Right atrium auricular region (tissue), 2 donors: ENCODE data around the gene TBXAS1. TPM values are rescaled to one million over a fixed set of nuclear protein-coding genes. Genes with fewer than 3 reads are reported as not detected.

Experiments
- DNase-seq: peaks from one replicate; pipeline ENCODE4 v3.0.0-alpha.2; 2019; ENCODE audit warnings: low spot score
- H3K27ac ChIP-seq, 2 donors: fragments of 200-600 bp; sonication (generic); 1 replicate in 1 of 2; 2 replicates in 1 of 2; pipeline ENCODE4 v1.5.1; 2016 to 2019
- H3K27me3 ChIP-seq, 2 donors: fragments of 200-600 bp; sonication (generic); one replicate each; pipeline versions ENCODE4 v1.5.1 to v1.6.0; 2017 to 2019
- H3K36me3 ChIP-seq: fragments of 200-600 bp; sonication (generic); one replicate; pipeline ENCODE4 v1.5.1; 2016
- H3K4me1 ChIP-seq, 2 donors: fragments of 200-600 bp; sonication (generic); one replicate each; pipeline versions ENCODE4 v1.5.1 to v1.6.0; 2017 to 2019
- H3K4me3 ChIP-seq, 2 donors: fragments of 200-600 bp; sonication (generic); 1 replicate in 1 of 2; 2 replicates in 1 of 2; pipeline ENCODE4 v1.5.1; 2017 to 2019; ENCODE audit warnings: mild to moderate bottlenecking in 1 of 2, moderate library complexity in 1 of 2
- H3K9me3 ChIP-seq, 2 donors: fragments of 200-600 bp; sonication (generic); one replicate each; pipeline ENCODE4 v1.5.1; 2019
- CTCF ChIP-seq, 2 donors: fragments of 200-600 bp; sonication (generic); IDR thresholded peaks; one replicate each; pipeline ENCODE4 v1.5.1; 2019; ENCODE audit warnings: antibody characterized with exemption in 2 of 2
- total RNA-seq, 2 donors: library from RNA; depleted of rRNA; stranded (reverse); fragments of >200 nt; gene quantifications; one replicate each; pipeline ENCODE4 v1.1.0, GENCODE V29; 2016

TBXAS1 gene
- total RNA-seq, 2 donors from 2014 or later = 4.6 to 15.3 TPM

GRCh38 chr7:140062528-140063299, 233.7 kb downstream of the TBXAS1 start, which contains the start of gene PARP12:
TSS of gene PARP12 (minus strand) at chr7:140062951. CDS start at chr7:140062847, 104 bp downstream.
- Histone ChIP-seq H3K36me3 (no peaks in the 10 kb centered on the region), H3K27me3 (no peaks in the 10 kb centered on the region), H3K9me3 (peaks cover 0 to 21% of the 10 kb centered on the region in 2 donors), H3K27ac (peak within 1 kb of the TSS; percentile 87 to 89), H3K4me1 (peaks cover 0 to 35% of the 10 kb centered on the region in 2 donors), H3K4me3 (peak within 1 kb of the TSS; percentile 70 to 72)
- DNase-seq = peak; percentile 77
- peak in 1 of 2 donors; percentile 9 for TF ChIP-seq CTCF (IDR thresholded peaks at IDR 0.05)

- Histone ChIP-seq H3K4me1 (peaks cover 0 to 3% of the 10 kb centered on the region in 2 donors), H3K4me3 (no peak overlapping the region), H3K27me3 (no peaks in the 10 kb centered on the region), H3K27ac (no peak overlapping the region), H3K9me3 (peaks cover 0 to 31% of the 10 kb centered on the region in 2 donors), H3K36me3 (no peaks in the 10 kb centered on the region)
- TF ChIP-seq CTCF (IDR thresholded peaks at IDR 0.05) = no peak
- DNase-seq = no peak
These were observed 238.0 kb downstream of the TBXAS1 start for GRCh38 chr7:140067052-140067451.

- Histone ChIP-seq H3K9me3 (peaks cover 0 to 31% of the 10 kb centered on the region in 2 donors), H3K4me1 (no peaks in the 10 kb centered on the region), H3K27ac (no peak overlapping the region), H3K4me3 (no peak overlapping the region), H3K36me3 (no peaks in the 10 kb centered on the region), H3K27me3 (no peaks in the 10 kb centered on the region)
- no peak for TF ChIP-seq CTCF (IDR thresholded peaks at IDR 0.05)
- DNase-seq = no peak
These were observed 239.0 kb downstream of the TBXAS1 start for GRCh38 chr7:140068033-140068432.

GRCh38 chr7:140069298-140069949, 240.4 kb downstream of the TBXAS1 start:
- no peak for DNase-seq
- Histone ChIP-seq H3K27me3 (no peaks in the 10 kb centered on the region), H3K4me3 (no peak overlapping the region), H3K4me1 (no peaks in the 10 kb centered on the region), H3K27ac (no peak overlapping the region), H3K9me3 (peaks cover 0 to 31% of the 10 kb centered on the region in 2 donors), H3K36me3 (no peaks in the 10 kb centered on the region)
- no peak for TF ChIP-seq CTCF (IDR thresholded peaks at IDR 0.05)

Other genes starting within 250 kb of the TBXAS1 start
- 100 to 1,000 TPM in 1 of 2 donors, 10 to 100 TPM in 1; 87.0 to 131 TPM for gene HIPK2, start 51.3 kb upstream of the TBXAS1 start, total RNA-seq
- gene PARP12, start 233.7 kb downstream of the TBXAS1 start, total RNA-seq = 1 to 10 TPM; 7.5 to 8.5 TPM